Cerebellar nuclear complex (tissue), 1 donor: Measurements from ENCODE around the gene KCTD5.

ENCODE experiments used
- DNase-seq, 2 experiments: peaks; one replicate each; lab custom pipeline; 2025; lab: John Stamatoyannopoulos, UW

The KCTD5 gene

DNA sequence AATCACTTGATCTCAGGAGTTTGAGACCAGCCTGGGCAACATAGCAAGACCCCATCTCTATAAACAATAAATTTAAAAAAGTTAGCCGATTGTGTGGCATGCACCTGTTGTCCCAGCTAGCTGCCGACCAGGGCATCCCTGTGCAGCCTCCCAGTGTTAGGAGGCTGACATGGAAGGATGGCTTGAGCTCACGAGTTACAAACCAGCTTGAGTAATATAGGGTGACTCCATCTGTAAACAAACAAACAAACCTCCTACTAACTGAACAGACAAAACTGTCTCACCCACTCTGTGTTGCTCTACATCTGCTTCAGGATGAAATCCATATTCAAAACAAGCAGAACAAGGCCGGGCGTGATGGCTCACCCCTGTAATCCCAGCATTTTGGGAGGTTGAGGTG is 44.6 kb downstream of the KCTD5 start:
- no peak for DNase-seq

DNA sequence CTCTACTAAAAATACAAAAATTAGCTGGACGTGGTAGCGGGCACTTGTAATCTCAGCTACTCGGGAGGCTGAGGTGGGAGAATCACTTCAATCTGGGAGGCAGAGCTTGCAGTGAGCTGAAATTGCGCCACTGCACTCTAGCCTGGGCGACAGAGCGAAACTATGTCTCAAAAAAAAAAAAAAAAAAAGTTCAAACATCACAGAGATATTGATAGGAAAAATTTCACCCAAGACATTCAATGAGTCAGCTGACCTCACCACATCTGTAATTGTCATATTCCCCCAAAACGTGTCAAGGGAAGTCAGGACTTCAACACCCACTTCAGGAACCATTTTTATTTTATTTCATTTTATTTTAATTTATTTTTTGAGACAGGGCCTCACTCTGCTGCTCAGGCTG is 45.7 kb downstream of the KCTD5 start:
- DNase-seq: no peak

DNA sequence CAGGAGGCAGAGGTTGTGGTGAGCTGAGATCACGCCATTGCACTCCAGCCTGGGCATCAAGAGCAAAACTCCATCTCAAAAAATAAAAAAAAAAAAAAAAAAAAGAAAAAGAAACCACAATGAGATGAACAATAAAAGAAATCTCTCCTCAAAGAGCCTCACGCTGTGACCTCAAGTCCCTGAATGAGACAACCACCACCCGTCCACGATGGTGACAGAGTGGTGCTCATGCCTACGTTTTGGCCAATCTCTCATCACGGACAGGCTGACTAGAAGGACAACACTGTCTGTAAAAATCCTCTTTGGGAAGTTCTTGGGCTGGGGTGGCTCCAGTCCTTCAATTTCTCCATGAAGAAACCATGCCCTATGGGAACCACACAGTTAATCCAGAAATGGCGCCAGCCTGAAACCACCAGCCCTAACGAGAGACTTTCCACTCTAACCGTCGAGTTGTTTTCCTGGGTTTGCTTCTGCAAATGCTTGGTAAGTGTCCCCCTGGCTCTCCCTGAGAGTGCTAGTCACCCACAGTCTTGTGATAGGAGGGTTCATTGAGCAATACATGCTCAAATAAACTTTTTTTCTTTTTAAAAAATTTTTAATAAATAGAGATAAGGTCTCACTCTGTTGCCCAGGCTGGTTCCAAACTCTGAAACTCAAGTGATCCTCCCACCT is 52.7 kb downstream of the KCTD5 start:
- DNase-seq: no peak

DNA sequence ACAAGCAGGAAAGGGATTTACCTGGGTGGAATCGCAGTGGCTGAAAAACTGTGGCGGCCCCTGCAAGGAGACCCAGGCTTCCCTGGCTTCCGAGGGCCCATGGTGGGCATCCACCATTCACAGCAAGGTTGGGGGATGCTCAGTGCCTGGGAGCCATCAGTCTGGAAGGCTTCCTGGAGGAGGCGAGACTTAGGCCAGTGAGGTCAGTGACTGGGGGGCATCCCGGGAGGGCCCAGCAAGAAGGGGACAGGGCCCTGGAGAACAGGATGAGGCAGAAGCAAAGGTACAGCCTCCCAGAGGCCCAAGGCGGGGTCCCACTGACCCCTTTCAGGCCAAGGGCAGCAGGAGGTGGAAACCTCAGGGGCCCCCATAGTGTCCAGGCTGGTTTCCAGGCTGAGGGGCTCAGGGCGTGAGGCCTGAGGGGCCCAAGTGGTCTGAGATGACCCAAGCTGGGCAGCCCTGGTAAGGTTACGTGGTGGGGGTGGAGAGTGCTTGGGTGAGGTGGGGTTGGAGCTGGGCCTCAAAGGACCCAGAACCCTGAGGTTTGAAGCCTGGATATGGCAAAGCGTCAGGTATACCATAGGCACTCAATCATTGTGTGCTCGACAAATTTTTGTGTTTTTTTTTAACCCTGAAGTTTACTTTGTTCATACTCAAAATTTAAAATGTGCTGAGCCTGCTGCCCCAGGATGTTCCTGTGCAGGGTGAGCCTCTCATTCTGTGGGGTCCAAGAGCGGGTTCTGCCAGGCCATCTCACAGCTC is 54.3 kb downstream of the KCTD5 start:
- DNase-seq: no peak

DNA sequence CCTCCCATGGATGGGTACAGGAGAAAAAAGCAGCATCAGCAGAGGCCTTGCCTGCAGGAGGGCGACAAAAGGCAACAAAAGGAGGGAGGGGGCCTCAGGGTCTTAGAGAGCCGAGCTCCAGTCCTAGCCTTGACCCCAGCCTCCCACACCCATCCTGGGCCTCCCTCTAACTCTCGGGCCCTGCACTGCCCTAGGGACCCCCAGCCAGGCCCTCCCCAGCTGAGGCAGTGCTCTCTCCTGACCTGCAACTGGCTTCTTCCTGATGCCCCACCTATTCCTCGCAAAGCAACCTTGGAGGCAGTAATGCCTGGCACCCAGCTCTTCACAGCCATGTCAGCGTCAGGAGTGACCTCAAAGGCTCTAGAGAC is 54.9 kb downstream of the KCTD5 start:
- DNase-seq: no peak

DNA sequence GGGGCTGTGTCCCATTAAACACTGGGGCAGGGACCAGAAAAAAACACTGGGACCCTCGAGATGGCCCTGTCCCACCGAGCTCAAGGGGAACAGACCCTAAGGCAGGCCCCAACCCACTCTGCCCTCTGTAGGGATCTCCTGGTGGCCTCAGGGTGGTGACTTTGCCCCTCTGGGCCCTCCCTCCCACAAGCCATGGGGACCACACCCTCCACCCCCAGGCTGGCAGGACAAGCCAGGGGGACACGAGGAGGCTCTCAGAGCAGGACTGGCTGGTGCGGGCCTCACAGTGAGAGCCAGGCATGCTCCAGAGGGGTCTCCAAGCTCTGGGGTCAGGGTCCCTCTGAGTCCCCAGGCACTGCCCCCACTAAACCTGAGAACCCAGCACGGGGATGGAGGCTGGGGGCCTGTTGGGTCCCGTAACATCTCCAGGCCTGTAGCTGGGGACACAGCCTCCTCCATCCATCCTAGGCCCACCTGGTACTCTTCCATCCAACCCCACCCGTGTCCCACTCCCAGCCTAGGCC is 55.6 kb downstream of the KCTD5 start:
- no peak for DNase-seq

DNA sequence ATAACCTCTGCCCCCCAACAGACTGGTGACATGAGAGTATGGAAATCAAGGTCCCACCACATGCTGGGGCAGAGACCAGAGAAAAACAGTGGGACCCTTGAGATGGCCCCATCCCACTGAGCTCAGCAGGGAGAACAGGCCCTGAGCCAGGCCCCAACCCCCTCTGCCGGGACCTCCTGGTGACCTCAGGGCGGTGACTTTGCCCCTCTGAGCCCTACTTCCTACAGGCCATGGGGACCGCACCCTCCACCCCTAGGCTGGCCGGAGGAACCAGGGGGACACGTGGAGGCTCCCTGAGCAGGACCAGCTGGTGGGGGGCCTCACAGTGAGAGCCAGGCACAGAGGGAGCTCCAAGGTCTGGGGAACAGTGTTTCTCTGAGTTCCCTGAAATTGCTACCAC is 56.3 kb downstream of the KCTD5 start:
- DNase-seq: no peak

DNA sequence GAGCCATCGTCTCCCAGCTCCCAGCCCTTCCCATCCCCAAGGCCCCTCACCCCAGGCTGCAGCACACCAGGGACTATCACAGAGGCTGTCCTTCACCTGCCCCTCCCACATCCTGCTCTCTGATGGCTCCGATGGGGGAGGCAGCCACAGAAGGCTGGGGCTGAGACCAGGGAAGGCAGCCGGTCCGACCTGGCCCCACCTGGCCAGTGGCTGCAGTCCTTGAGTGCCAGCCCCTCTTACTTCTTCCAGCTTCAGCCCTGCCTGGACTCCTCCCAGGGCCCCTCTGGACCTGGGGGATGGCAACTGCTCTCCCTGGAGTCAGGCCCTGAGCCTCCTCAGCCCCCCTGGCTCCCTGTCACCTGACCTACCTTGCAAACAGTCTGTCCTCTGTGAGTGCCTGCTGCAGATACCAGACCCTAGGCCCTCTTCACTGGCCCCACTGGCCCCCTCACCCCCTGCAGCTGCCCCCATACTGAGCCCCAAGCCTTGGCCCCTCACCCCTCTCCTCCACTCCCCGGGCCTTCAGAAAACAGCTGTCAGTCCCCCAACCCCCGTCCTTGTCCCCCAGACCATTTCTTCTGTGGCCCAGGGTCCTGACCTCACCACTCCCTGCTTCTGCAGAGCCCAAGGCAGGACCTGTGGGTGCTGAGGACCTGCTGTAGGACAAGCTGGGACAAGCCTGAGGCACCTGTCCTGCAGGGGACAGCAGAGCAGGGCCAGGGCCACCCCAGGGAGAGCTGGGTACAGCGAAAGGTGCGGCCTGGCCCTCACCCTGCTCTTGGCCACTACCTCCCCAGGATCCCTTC is 57.5 kb downstream of the KCTD5 start:
- no peak for DNase-seq

DNA sequence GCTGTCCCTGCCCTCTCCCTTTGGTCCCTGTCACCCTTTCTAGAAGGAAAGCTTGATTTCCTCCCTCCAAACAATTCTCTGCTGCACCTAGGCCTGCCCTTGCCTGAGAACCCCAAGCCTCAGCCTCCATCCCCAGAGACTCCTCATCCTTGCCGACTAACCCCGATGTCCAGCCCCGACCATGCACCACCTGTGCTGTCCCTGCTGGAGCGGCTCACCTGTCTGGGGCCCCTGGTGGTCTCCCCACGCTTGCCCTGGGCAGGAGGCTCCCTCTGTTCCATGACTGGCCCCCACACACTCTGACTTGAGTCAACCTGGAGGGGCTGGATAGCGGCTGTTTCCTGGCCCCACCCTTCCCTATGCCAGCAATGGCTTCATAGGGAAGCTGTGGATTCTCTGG is 58.2 kb downstream of the KCTD5 start:
- DNase-seq: no peak

DNA sequence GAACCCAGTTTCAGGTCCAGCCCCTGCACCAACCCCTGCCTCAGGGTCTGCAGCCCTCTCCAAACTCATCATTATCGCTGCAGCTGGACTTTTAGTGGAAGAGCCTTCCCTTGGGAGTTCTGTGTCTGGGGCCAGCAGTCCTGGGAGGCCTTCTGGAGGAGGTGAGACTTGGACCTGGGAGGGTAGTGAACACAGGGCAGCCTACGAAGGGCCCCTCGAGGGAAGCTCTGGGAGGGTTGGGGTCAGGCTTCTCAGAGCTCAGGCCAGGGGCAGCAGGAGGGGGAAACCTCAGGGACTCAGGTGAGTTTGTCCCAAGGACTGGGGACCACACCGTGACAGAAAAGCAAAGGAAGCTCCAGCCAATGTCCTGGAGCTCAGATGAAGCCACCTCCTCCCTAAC is 58.8 kb downstream of the KCTD5 start:
- DNase-seq: no peak

DNA sequence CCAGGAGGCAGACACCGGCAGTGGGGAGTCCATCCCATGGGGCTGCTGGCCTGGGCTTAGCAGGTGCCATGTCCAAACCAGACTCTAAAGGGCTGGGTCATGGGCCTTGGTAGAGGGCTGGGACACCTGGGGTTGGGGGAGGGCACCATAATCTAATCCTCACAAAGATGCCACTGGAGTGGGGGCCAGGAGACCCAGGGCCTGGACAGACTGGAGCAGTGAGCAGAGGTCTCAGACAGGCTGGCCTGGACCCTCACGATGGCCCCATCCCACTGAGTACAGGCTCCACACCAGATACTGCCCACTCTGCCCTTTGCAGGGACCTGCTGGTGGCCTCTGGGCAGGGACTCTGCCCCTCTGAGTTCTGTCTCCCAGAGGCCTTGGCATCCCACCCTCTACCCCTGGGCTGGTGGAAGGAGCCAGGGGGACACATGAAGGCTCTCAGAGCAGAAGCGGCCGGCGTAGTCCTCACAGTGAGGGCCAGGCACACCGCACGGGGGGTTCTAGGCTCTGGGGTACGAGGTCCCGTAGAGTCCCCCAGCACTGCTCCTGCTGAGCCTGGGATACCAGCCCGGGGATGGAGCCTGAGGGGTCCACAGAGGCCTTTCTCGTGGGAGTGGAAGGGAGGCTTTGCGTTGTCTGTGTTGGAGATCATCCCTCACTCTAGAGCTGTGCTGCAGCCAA is 60.1 kb downstream of the KCTD5 start:
- DNase-seq: no peak

DNA sequence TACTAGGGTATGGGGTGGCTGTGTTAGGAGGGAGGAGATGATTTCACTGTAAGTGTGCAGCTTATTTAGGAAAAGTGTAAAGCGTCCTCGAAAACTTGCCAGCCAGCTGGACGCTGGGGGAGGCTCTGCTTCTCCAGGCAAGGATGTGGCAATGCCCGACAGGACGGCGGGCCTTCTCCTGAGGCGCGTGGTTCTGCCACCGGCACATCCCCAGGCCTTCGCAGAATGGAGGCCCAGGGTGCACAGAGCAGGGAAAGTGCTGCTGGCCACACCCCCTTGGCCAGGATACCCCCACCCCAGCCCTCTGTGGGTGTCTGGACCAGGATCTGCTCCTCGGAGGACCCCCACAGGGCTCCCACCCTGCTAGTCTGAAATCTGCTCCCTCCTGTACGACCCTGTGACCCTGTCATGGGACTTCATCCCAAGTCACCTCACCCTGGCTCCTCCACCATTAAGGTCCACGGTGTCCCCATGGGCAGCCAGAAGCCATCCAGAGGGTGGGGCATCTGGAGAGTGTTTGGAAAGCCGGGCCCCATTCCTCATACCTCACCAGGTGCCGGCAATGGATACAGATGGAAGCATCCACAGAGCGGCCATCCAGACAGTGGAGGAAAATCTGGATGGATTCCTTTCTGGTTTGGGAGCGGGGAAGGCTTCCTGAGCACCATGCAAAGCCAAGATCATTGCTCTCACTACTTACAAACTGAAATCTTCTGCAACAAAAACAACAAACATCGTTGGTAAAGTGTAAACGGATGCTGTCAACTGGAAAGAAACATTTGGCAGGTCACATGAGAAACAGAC is 60.9 kb downstream of the KCTD5 start:
- no peak for DNase-seq

DNA sequence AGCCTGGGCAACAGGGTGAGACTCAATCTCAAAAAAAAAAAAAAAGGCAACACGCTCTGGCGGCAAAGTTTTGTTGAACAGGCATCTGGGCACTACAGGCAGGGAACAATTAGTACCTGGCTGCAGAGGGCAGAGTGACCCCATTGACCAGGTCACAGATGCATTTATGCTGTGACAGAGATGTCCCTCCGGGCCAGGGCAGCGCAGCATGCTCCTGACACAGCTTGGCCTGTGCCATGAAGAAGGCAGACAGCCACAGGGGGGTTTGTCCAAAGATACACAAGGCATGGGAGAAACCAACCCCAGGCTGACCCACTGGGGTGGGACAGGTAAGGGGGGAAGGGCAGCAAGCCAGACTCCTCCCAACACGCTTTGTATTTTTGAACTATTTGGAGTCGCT is 62.4 kb downstream of the KCTD5 start:
- DNase-seq: no peak

DNA sequence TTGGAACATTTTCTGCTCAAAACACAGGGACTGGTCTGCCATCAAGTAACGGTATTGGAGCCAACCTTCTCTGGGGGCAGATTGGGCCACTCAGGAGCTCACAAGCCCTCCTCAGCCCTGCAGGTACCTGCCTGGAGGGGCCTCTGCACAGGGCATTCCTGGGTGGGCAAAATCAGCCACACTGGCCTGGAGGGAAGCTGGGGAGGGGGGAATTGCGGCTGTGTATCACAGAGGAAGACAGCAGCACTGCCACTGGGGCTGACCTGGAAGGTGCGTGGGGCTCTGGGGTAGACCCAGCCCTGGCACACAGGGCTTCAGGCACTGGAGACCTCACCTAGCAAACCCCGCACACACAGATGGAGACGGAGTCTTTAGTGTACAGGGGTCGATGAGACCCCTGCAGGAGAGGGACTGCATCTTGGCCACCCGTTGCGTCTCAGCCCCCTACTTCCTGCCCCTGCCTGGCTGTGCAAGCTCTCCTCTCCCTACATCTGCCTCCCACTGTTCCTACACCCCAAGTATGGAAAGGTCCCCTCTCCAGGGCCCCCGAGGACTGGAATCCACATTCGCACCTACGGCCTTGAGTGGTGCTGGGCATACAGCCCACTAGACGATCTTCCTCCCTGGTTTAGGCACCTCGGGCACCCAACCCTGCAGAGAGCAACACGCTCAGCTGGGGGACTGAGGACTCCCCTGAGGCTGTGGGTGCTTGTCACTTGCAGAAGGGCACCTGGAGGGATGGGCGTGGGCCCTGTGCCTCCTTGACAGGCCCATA is 63.0 kb downstream of the KCTD5 start:
- DNase-seq: no peak

DNA sequence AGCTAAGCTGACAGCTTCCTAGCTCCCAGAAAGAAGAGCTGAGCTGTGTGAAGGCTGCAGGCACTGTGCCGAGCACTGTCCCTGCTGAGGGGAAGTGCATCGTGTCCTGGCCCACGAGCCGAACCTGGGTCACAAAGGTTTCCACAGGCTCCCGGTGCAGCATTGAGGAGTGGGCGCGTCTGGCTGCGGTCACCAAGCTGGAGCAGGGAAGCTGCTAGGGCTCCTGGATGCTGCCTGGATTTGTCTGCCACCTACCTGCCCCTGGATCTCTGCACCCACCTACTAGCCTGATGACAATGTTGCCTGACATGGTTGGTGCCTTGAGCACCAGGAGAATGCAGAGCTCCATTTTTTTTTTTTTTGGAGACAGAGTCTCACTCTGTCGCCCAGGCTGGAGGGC is 63.6 kb downstream of the KCTD5 start:
- no peak for DNase-seq

DNA sequence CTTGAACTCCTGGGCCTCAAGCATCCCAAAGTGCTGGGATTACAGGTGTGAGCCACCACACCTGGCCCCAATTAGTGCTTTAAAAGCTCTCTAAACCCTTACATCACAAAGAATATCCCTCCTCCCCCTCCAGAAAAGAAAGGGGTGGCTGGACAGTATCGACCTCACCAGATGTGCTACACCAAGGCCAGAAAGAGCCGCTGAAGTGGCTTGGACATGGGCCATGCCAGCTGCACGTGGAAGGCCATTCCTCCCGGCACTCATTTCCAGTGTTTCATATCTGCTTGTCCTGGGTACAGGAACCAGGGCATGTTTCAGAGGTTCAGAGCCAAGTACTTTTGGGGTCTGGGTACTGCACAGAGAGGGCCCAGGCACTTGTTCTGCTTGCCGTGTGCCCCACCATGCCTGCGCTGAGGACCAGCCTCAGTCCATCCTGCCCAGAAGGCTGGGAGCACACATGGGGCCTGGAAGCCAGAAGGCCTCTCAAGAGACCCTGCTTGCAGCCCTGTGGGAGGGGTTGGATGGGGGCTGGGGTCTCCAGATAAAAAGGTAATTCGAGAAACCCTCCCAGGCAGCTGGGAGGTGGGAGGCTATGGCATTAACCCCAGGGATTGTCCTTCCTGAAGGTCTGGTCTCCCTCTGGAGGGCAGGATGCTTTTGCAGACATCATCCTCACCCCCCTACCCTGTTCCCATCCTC is 66.6 kb downstream of the KCTD5 start:
- no peak for DNase-seq

DNA sequence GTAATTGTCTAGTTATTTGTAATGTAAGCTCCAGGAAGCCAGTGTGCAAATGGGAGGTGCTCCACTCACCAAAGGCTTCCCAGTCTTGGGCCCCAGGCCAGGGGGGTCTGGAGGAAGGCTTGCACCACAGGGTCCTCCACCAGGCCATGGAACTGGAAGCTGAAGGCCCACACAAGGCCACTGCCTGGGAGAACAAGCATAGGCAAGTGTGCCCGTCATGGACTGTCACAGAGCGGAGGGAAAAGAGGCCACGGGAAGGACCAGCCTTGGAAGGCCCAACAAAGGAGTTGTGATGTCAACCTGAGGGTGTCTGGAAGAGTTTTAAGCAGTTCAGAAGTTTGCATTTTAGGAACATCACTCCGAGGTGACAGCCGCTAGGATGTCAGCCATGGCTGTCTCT is 67.2 kb downstream of the KCTD5 start:
- no peak for DNase-seq

DNA sequence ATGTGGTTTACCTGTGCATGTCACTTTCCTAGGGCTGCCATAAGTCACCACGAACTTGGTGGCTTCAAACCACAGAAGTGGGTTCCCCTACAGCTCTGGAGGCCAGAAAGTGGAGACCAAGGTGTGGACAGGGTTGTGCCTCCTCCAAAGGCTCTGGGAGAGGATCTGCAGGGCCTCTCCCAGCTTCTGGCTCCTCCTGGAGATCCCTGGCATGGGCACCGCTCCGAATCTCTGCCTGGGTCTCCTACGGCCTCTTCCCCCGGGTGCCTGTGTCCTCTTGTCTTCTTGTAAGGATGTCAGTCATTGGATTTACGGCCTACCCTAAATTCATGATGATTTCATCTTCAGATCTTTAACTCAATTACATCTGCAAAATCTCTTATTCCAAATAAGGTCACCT is 67.6 kb downstream of the KCTD5 start:
- DNase-seq: no peak

DNA sequence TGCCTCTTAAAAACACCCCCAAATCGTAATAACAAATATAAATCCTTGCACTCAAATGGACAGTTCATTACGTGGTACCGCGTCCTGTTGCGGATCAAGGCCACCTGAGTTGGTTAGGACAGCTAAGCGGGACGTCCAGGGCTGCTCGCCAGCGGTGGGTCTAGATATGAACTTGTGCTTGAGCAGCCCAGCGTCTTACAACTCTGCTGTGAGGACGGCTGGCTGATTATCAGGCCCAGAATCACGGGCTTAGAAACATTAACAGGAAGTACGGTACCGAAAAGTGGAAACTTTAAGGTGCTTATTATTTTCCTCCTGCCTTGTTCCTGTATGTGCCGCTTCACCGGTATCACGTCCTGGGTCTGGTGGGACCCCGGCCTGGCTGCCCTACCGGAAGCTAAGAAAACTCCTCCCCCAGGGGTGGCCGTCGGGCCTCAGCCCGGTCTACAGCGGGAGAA is 69.3 kb downstream of the KCTD5 start:
- no peak for DNase-seq
